HCT116 (cell line): ENCODE results near the gene BICD2. TPM values are rescaled to one million over a fixed set of nuclear protein-coding genes. Genes with fewer than 3 reads are reported as not detected.

Experiments used
- ATAC-seq: fragments of 200-7000 bp; cut with Tn5 transposase; 2 replicates; pipeline ENCODE4 v1.9.1; 2020; ENCODE audit warnings: mild to moderate bottlenecking, moderate library complexity
- BruUV-seq: library from RNA; stranded (reverse); fragments of 400-500 nt; replicated peaks from 2 replicates; lab custom pipeline; 2021; lab: Mats Ljungman, UMichigan
- CTCF ChIA-PET: fragments of 300-600 bp; sonication (Branson Sonifier 250); formaldehyde crosslinking; loops from one replicate; lab custom pipeline; 2021; ENCODE audit warnings: antibody characterized with exemption; lab: Charles Lee
- POLR2A ChIA-PET: fragments of 300-600, 350-600 bp; sonication (Branson Sonifier 250); formaldehyde crosslinking; loops from one replicate; lab custom pipeline; 2021; ENCODE audit warnings: antibody characterized with exemption; lab: Charles Lee
- RAD21 ChIA-PET, 2 experiments: fragments of 300-600 bp; sonication (Branson Sonifier 250); formaldehyde crosslinking; loops; one replicate each; lab custom pipeline; 2023; ENCODE audit warnings: low total read pairs in 2 of 2; ENCODE audit not compliant: uncharacterized antibody in 2 of 2, unreplicated experiment in 2 of 2, low non-redundant PET in 1 of 2; lab: Charles Lee
- DNase-seq: peaks from one replicate; pipeline ENCODE4 v3.0.0-alpha.2; 2010; ENCODE audit warnings: low read depth, low spot score
- H2AFZ ChIP-seq: fragments of 200-600 bp; shearing (Covaris generic), sonication (generic); 2 replicates; pipeline ENCODE4 v1.6.1; 2017; ENCODE audit warnings: low read depth, mixed run types, mixed read lengths, antibody characterized with exemption, low read length; ENCODE audit not compliant: poor library complexity, severe bottlenecking
- H3K27ac ChIP-seq: 2 replicates; pipeline ENCODE4 v1.5.1; 2012; ENCODE audit warnings: low read depth, low read length
- H3K27me3 ChIP-seq: fragments of 200-600 bp; sonication (generic); 2 replicates; pipeline ENCODE4 v1.6.1; 2016; ENCODE audit warnings: mixed run types, low read length, mixed read lengths; ENCODE audit not compliant: insufficient read depth
- H3K36me3 ChIP-seq, 2 experiments: fragments of 200-500 bp in 1 of 2; fragments of 200-600 bp in 1 of 2; sonication (Bioruptor generic) in 1 of 2; sonication (generic) in 1 of 2; 2 replicates each; pipeline versions ENCODE4 v1.5.1 to v1.6.1; 2014 to 2016; ENCODE audit warnings: low read length in 2 of 2, inconsistent platforms in 1 of 2, mixed read lengths in 1 of 2, mixed run types in 1 of 2; ENCODE audit not compliant: insufficient read depth in 2 of 2, control insufficient read depth in 1 of 2
- H3K4me1 ChIP-seq, 2 experiments: fragments of 200-600 bp in 1 of 2; sonication (generic) in 1 of 2; 2 replicates each; pipeline versions ENCODE4 v1.5.1 to v1.6.1; 2012 to 2017; ENCODE audit warnings: low read length in 2 of 2, inconsistent platforms in 1 of 2, mild to moderate bottlenecking in 1 of 2, mixed read lengths in 1 of 2, mixed run types in 1 of 2, moderate library complexity in 1 of 2; ENCODE audit not compliant: insufficient read depth in 2 of 2, control insufficient read depth in 1 of 2
- H3K4me2 ChIP-seq: fragments of 200-600 bp; sonication (generic); 2 replicates; pipeline ENCODE4 v1.6.1; 2017; ENCODE audit warnings: mixed run types, low read length, mixed read lengths
- H3K4me3 ChIP-seq, 2 experiments: fragments of 200-600 bp in 1 of 2; sonication (generic) in 1 of 2; replicated peaks in 1 of 2; 2 replicates each; pipeline ENCODE4 v1.5.1; 2011 to 2016; ENCODE audit warnings: low read length in 2 of 2, control low read depth in 1 of 2, low read depth in 1 of 2, mild to moderate bottlenecking in 1 of 2, mixed read lengths in 1 of 2, mixed run types in 1 of 2
- H3K79me2 ChIP-seq: fragments of 200-600 bp; sonication (generic); 2 replicates; pipeline ENCODE4 v1.6.1; 2017; ENCODE audit warnings: mild to moderate bottlenecking, mixed run types, low read length, moderate library complexity, mixed read lengths; ENCODE audit not compliant: insufficient read depth
- H3K9ac ChIP-seq: fragments of 200-600 bp; sonication (generic); 2 replicates; pipeline ENCODE4 v1.6.1; 2016; ENCODE audit warnings: low read length, mixed read lengths
- H3K9me2 ChIP-seq: fragments of 200-600 bp; sonication (generic), shearing (Covaris generic); 2 replicates; pipeline ENCODE4 v1.6.1; 2017; ENCODE audit warnings: mixed run types, mild to moderate bottlenecking, moderate library complexity; ENCODE audit not compliant: insufficient read depth
- H3K9me3 ChIP-seq, 2 experiments: fragments of 200-500 bp in 1 of 2; fragments of 200-600 bp in 1 of 2; sonication (Bioruptor generic) in 1 of 2; sonication (generic) in 1 of 2; 2 replicates each; pipeline ENCODE4 v1.6.1; 2014 to 2017; ENCODE audit warnings: low read length in 2 of 2, mixed read lengths in 2 of 2, inconsistent platforms in 1 of 2, low read depth in 1 of 2, mild to moderate bottlenecking in 1 of 2, mixed run types in 1 of 2, moderate library complexity in 1 of 2; ENCODE audit not compliant: control insufficient read depth in 1 of 2, insufficient read depth in 1 of 2
- H4K20me1 ChIP-seq: fragments of 200-600 bp; sonication (generic), shearing (Covaris generic); 2 replicates; pipeline ENCODE4 v1.6.1; 2017; ENCODE audit warnings: mixed run types, mild to moderate bottlenecking, moderate library complexity; ENCODE audit not compliant: insufficient read depth
- CEBPB ChIP-seq: IDR thresholded peaks from 2 replicates; pipeline ENCODE4 v1.6.1; 2012; ENCODE audit warnings: low read depth
- ELF1 ChIP-seq: IDR thresholded peaks from 2 replicates; pipeline ENCODE4 v1.6.1; 2012; ENCODE audit warnings: low read depth, borderline replicate concordance
- EZH2 ChIP-seq: fragments of 200-600 bp; sonication (generic); IDR thresholded peaks from 2 replicates; pipeline ENCODE4 v1.6.1; 2017; ENCODE audit warnings: antibody characterized with exemption, mixed run types
- RAD21 ChIP-seq: IDR thresholded peaks from 2 replicates; pipeline ENCODE4 v1.6.1; 2012; ENCODE audit warnings: low read depth, mild to moderate bottlenecking
- TCF7L2 ChIP-seq: IDR thresholded peaks from 2 replicates; pipeline ENCODE4 v1.7.0; 2011; ENCODE audit warnings: borderline replicate concordance, inconsistent platforms; ENCODE audit not compliant: insufficient read depth, insufficient read length; ENCODE audit errors: extremely low read depth
- intact Hi-C: fragments of 100-400 bp; cut with micrococcal nuclease; formaldehyde crosslinking; loops from 2 replicates; pipeline ENCODE4 v1.10.0; 2022
- total RNA-seq: library from RNA; stranded (reverse); gene quantifications from one replicate; pipeline ENCODE4 v1.2.1, GENCODE V29; 2021; ENCODE audit not compliant: unreplicated experiment
- TF ChIP-seq, protein P1 (sequence below): IDR thresholded peaks from 2 replicates; pipeline ENCODE4 v1.6.1; 2011; ENCODE audit warnings: mild to moderate bottlenecking, low read length, moderate library complexity; ENCODE audit not compliant: insufficient replicate concordance; ENCODE audit errors: extremely low read depth

BICD2 gene
- total RNA-seq, 1 experiment from 2014 or later: 23.4 TPM

DNA sequence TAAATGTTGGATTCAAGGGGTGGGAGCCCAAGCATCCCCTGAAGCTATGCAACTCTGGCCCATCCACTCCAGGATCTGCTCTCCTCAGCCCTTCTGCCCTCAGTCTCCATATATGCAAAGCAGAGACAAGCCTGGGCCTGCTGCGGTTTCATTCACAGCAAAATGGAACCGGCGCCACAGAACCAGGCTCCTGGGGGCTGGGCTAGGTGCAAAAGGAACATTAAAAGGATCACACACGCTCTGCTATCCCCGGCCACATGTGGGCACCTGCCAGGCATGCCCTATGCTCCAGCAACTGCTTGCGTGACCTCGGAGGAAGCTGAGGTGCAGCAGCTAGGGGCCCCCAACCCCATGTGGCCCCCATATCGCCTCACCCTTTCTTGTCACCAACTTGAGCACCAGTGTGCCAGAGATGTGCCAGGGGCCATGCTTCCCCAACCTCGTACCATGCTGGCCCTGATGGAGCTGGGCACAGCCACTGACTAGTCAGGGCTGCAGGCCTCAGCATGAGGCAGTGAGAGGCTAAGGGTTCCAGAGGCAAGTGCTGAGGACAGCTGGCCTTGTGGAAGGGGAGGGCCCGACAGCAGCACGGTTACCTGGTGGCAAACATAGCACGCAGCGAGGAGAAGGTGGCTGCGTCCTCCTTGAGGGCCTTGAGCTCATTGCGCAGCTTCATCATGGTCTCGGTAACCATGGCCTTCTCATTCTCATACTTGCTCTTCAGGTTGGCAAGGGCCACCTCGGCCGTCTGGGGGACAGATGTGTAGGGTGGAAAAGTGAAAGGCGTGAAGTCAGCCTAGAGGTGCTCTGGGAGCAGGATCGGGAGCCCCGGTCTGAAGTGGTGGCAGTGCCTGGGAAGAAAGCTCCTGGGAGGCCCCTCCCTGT, 47.2 kb downstream of the BICD2 start:
- H3K9me3 ChIP-seq: no peaks in the 10 kb centered on the region
- BruUV-seq: no TSS peak
- no peaks in the 10 kb centered on the region for H3K9me2 ChIP-seq
- no peaks in the 10 kb centered on the region for H3K27me3 ChIP-seq
- ATAC-seq (no peak), DNase-seq (no peak)
- RAD21 ChIA-PET: interaction anchor here (1.5 to 1.9 kb wide), 2 partner anchors 73 to 74 kb away, joined by 6 read pairs; no protein-coding TSS in a partner anchor
- POLR2A ChIA-PET: no interaction called here
- no peaks in the 10 kb centered on the region for H3K4me1 ChIP-seq
- H3K36me3 ChIP-seq: peaks cover 47% of the 10 kb centered on the region in 2 experiments; a peak in 3 of 4 replicates
- no peak overlapping the region for H3K4me3 ChIP-seq
- CTCF ChIA-PET: interaction anchor here (0.7 to 3.9 kb wide), 3 partner anchors 72 to 92 kb away, joined by 3 to 26 read pairs (median 4); no protein-coding TSS in a partner anchor
- H3K79me2 ChIP-seq: no peaks in the 10 kb centered on the region; the same call in 1 of the 2 replicates
- no peaks in the 10 kb centered on the region; the same call in 1 of the 2 replicates for H4K20me1 ChIP-seq
- intact Hi-C loops: no loop called here
- TF ChIP-seq ELF1 (no peak), CEBPB (no peak), RAD21 (no peak), TCF7L2 (no peak), EZH2 (no peak)
- TF ChIP-seq, protein P1, sequence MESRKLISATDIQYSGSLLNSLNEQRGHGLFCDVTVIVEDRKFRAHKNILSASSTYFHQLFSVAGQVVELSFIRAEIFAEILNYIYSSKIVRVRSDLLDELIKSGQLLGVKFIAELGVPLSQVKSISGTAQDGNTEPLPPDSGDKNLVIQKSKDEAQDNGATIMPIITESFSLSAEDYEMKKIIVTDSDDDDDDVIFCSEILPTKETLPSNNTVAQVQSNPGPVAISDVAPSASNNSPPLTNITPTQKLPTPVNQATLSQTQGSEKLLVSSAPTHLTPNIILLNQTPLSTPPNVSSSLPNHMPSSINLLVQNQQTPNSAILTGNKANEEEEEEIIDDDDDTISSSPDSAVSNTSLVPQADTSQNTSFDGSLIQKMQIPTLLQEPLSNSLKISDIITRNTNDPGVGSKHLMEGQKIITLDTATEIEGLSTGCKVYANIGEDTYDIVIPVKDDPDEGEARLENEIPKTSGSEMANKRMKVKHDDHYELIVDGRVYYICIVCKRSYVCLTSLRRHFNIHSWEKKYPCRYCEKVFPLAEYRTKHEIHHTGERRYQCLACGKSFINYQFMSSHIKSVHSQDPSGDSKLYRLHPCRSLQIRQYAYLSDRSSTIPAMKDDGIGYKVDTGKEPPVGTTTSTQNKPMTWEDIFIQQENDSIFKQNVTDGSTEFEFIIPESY: no peak
- no peak overlapping the region for H2AFZ ChIP-seq
- H3K27ac ChIP-seq: no peak overlapping the region
- H3K4me2 ChIP-seq: no peak overlapping the region
- no peak overlapping the region for H3K9ac ChIP-seq
